Heart left ventricle (tissue), 16 donors: ENCODE data around the gene IL15. TPM values are rescaled to one million over a fixed set of nuclear protein-coding genes. Genes with fewer than 3 reads are reported as not detected.

Experiments used
- ATAC-seq, 4 donors: fragments of 200-7000 bp; cut with Tn5 transposase; one replicate each; pipeline ENCODE4 v1.9.1; 2020 to 2022; ENCODE audit warnings: moderate library complexity in 4 of 4, mild to moderate bottlenecking in 3 of 4, moderate number of reproducible peaks in 1 of 4
- DNase-seq, 5 donors: peaks; one replicate each; pipeline ENCODE4 v3.0.0-alpha.2; 2020
- H3K27ac ChIP-seq, 12 donors: fragments of 200-600 bp; sonication (generic) in 4 of 12; one replicate each; pipeline versions ENCODE4 v1.5.0 to v1.8.0; 2016 to 2022; ENCODE audit warnings: mild to moderate bottlenecking in 2 of 12
- H3K27me3 ChIP-seq, 9 donors: fragments of 200-600 bp; sonication (generic) in 2 of 9; one replicate each; pipeline versions ENCODE4 v1.5.1 to v1.8.0; 2016 to 2022; ENCODE audit warnings: mild to moderate bottlenecking in 3 of 9
- H3K36me3 ChIP-seq, 9 donors: fragments of 200-600 bp; sonication (generic) in 2 of 9; one replicate each; pipeline versions ENCODE4 v1.5.0 to v1.8.0; 2018 to 2022; ENCODE audit warnings: mild to moderate bottlenecking in 2 of 9
- H3K4me1 ChIP-seq, 12 donors: fragments of 200-600 bp; sonication (generic) in 4 of 12; one replicate each; pipeline versions ENCODE4 v1.5.0 to v1.8.0; 2016 to 2022; ENCODE audit warnings: mild to moderate bottlenecking in 3 of 12
- H3K4me3 ChIP-seq, 12 donors: fragments of 200-600 bp; sonication (generic) in 4 of 12; one replicate each; pipeline versions ENCODE4 v1.5.0 to v1.8.0; 2017 to 2022; ENCODE audit warnings: mild to moderate bottlenecking in 9 of 12, moderate library complexity in 4 of 12
- H3K9me3 ChIP-seq, 12 donors: fragments of 200-600 bp; sonication (generic) in 4 of 12; one replicate each; pipeline versions ENCODE4 v1.5.0 to v1.8.0; 2016 to 2022; ENCODE audit warnings: mild to moderate bottlenecking in 1 of 12
- CTCF ChIP-seq, 12 donors: fragments of 200-600 bp; sonication (generic) in 4 of 12; IDR thresholded peaks; one replicate each; pipeline versions ENCODE4 v1.5.0 to v1.8.0; 2018 to 2022; ENCODE audit warnings: antibody characterized with exemption in 12 of 12, mild to moderate bottlenecking in 5 of 12
- POLR2A ChIP-seq, 2 donors: fragments of 450-650 bp; IDR thresholded peaks; one replicate each; pipeline ENCODE4 v1.6.1; 2017; ENCODE audit warnings: antibody characterized with exemption in 2 of 2, mild to moderate bottlenecking in 2 of 2, moderate library complexity in 2 of 2
- WGBS, 4 donors: extraction: QIAGEN DNeasy Blood & Tissue Kit in 2 of 4; methylation state at CpG; one replicate each; pipeline versions ENCODE4 v1.1.5 to v1.1.7; 2013 to 2018; 5-methylcytosine and 5-hydroxymethylcytosine counted together
- intact Hi-C, 10 donors: fragments of 100-400 bp; cut with DNase I; formaldehyde crosslinking; loops; one replicate each; pipeline versions ENCODE4 v1.11.1 to v1.14.2; 2022
- polyA plus RNA-seq, 2 donors: library from polyadenylated mRNA; stranded (reverse); fragments of 200-250 nt; gene quantifications; one replicate each; pipeline ENCODE4 v1.2.3, GENCODE V29; 2013
- total RNA-seq, 9 donors: library from RNA; depleted of rRNA in 2 of 9; stranded (reverse); fragments of >200 nt in 2 of 9; fragmentation: NEBNext Ultra II Directional in 3 of 9; extraction: Animal tissue kit (Norgen Biotek cat#: 25700) in 3 of 9; gene quantifications; one replicate each; pipeline versions ENCODE4 v1.1.0 to v1.2.4, GENCODE V29; 2016 to 2023
- donor health status: ischemic (EF 13 %, LVEDD 7.1; RV severe dilation, severe dysfunction).
- donor health status: healthy with polysubstance abuse.
- donor health status: DM: no; HTN: yes; CAD: no.
- donor health status: DM: no; HTN: no; CAD: no.
- donor health status: ischemic (EF 25% LVEDD 6.9; RV normal size, moderate dysfunction).
- donor health status: ischemic (EF 25% LVEDD 5.7; RV mildly dilated, moderate dysfunction).
- donor health status: healthy.
- donor health status: DM: yes; HTN: yes; CAD: no.
- donor health status: ischemic (EF 35%, LVEDD 5.7; RV mildly dilated, moderate dysfunction).
- donor health status: nonischemic (EF 11% LVEDD 7.7; RV severe dilation, severe dysfunction).
- donor health status: DM: yes; HTN: yes; CAD: no.
- donor health status: PGD.
- donor health status: ischemic (EF 29% LVEDD 5.4; RV normal size, mild dysfunction).
- donor health status: nonischemic (EF 23%, LVEDD 6.1; RV moderate dilation, normal function).

IL15 gene
- total and polyA plus RNA-seq, 11 donors = 1.1 to 15.1 (median 2.5) TPM

- WGBS, 4 donors = 52 to 64% (median 59%) methylated on average over 2 of the region's 2 CpGs
- Histone ChIP-seq H3K27me3 (no peaks in the 10 kb centered on the region), H3K4me3 (peak overlapping the region; percentile 64 to 84 (median 78)), H3K4me1 (peaks cover 0 to 51% (median 6%) of the 10 kb centered on the region in 12 donors), H3K27ac (peak overlapping the region in 3 of 12 donors; percentile 74 to 92 (median 84)), H3K36me3 (no peaks in the 10 kb centered on the region), H3K9me3 (no peaks in the 10 kb centered on the region)
- ATAC-seq (no peak), DNase-seq (no peak)
- TF ChIP-seq POLR2A (IDR thresholded peaks at IDR 0.05) (no peak), CTCF (IDR thresholded peaks at IDR 0.05) (no peak)
- intact Hi-C loops = no loop called here
Measured at GRCh38 chr4:141637565-141637964, 1.2 kb downstream of the IL15 start.

GRCh38 chr4:141638230-141638629 is 1.8 kb downstream of the IL15 start:
- intact Hi-C loops = no loop called here
- no peaks in the 10 kb centered on the region for H3K9me3 ChIP-seq
- H3K27me3 ChIP-seq = no peaks in the 10 kb centered on the region
- H3K27ac ChIP-seq = peak overlapping the region in 1 of 12 donors; percentile 92
- peak overlapping the region in 7 of 12 donors; percentile 1 to 84 (median 78) for H3K4me3 ChIP-seq
- peaks cover 0 to 58% (median 6%) of the 10 kb centered on the region in 12 donors for H3K4me1 ChIP-seq
- ATAC-seq (no peak), DNase-seq (no peak)
- TF ChIP-seq POLR2A (IDR thresholded peaks at IDR 0.05) = no peak
- no peak for TF ChIP-seq CTCF (IDR thresholded peaks at IDR 0.05)
- 75 to 89% (median 81%) methylated on average over 2 of the region's 2 CpGs for WGBS, 4 donors
- no peaks in the 10 kb centered on the region for H3K36me3 ChIP-seq

GRCh38 chr4:141640696-141641095 is 4.3 kb downstream of the IL15 start:
- 76 to 85% (median 79%) methylated on average over 3 of the region's 3 CpGs for WGBS, 4 donors
- H3K4me1 ChIP-seq = peaks cover 0 to 69% (median 6%) of the 10 kb centered on the region in 12 donors
- peak overlapping the region in 1 of 12 donors; percentile 81 for H3K27ac ChIP-seq
- DNase-seq (no peak), ATAC-seq (no peak)
- no peak for TF ChIP-seq POLR2A (IDR thresholded peaks at IDR 0.05)
- TF ChIP-seq CTCF (IDR thresholded peaks at IDR 0.05) = no peak
- no peaks in the 10 kb centered on the region for H3K27me3 ChIP-seq
- intact Hi-C loops = no loop called here
- no peaks in the 10 kb centered on the region for H3K9me3 ChIP-seq
- no peak overlapping the region for H3K4me3 ChIP-seq
- H3K36me3 ChIP-seq = no peaks in the 10 kb centered on the region

- 93 to 100% (median 96%) methylated on average over 3 of the region's 3 CpGs for WGBS, 4 donors
- no peak for DNase-seq
- ATAC-seq = no peak
- Histone ChIP-seq H3K27ac (peak overlapping the region in 1 of 12 donors; percentile 44), H3K36me3 (no peaks in the 10 kb centered on the region), H3K4me1 (peaks cover 0 to 78% (median 6%) of the 10 kb centered on the region in 12 donors), H3K4me3 (no peak overlapping the region), H3K27me3 (no peaks in the 10 kb centered on the region), H3K9me3 (no peaks in the 10 kb centered on the region)
- no peak for TF ChIP-seq POLR2A (IDR thresholded peaks at IDR 0.05)
- no peak for TF ChIP-seq CTCF (IDR thresholded peaks at IDR 0.05)
- intact Hi-C loops = no loop called here
Measured at GRCh38 chr4:141642063-141642462, 5.7 kb downstream of the IL15 start.
